Activated T-cell treated with anti-CD3 and anti-CD28 coated beads for 1 hour (primary cell): Measurements from ENCODE around the gene CNTN6.

ENCODE experiments used
- DNase-seq: peaks from one replicate; pipeline ENCODE4 v3.0.0-alpha.2; 2020; ENCODE audit warnings: low read depth

The CNTN6 gene

DNA sequence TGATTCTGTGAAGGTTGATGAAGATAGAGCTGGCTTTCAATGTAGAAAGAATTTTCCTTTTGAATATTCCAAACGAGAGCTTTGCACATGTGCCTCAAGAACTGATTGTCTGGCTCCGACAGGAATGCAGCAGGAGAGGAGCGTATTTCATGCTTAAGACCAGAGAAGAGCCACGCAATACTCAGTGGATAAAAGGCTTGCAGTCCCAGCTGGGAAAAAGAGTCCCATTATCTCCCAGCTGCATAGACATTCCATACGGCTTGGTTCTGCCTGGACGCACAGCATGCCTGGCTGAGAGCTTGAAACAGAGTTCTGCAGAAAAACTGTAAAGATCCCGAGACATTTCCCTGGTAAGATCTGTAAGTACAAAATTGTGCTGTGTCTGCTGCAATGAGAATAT lies at the start of gene CNTN6:
TSS of gene CNTN6 (plus strand) at position 254 of the 400 bp plus-strand sequence. CDS start 54,985 bp downstream, outside the sequence.
- no peak for DNase-seq

DNA sequence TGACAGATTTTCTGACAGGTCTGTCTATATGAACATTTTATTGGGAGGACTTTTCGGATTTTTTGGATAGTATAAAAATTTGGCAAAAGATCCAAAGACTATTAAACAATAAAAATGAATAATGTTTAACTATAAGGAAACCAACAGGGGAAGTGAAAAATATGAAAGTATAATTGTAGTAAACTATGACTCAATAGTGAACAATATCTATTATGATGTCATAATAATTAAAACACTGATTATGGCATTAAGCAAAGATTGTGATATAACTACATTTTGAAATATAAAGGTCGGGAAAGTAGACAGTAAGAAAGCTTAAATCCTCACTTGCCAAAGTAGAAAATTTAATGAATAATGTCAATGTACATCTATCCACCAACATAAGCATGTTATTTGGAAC lies 44.3 kb upstream of the CNTN6 start:
- no peak for DNase-seq

DNA sequence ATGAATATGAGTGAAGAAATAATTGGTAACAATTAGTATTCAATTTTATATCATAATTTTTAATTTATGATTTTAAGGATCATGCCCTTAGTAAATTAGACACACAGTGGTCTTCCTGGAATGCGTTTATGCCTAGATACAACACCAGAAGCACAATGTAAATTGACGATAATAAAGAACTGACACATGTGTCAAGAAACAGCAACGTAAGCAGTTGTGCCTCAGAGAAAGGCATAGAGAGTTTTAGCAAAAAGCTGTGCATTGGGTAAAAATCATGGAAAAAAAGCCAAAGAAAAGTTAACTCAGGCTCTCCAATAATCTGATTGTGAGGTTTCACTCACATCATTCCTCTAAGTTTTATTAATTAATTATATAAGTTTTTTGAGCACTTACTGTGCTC lies 37.0 kb upstream of the CNTN6 start:
- DNase-seq, result no peak

DNA sequence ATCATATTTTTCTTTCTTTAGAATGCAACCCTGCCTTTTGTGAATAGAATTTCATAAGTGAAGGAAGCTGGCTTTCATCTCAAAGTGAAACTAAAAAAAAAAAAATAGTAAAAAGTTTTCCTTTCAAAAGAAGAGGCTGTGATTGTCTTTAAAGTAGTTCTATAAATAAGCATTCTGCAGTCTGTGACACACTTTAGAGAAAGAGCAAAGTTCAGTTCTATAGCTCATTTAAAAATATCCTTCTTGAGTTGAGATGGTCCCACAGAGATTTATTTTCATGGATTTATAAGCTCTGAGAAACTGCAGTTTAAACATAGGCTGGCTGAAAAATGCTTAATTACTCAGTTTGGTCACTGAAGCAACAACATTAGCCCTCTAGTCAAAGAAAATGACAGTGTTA lies 36.1 kb upstream of the CNTN6 start:
- no peak for DNase-seq

DNA sequence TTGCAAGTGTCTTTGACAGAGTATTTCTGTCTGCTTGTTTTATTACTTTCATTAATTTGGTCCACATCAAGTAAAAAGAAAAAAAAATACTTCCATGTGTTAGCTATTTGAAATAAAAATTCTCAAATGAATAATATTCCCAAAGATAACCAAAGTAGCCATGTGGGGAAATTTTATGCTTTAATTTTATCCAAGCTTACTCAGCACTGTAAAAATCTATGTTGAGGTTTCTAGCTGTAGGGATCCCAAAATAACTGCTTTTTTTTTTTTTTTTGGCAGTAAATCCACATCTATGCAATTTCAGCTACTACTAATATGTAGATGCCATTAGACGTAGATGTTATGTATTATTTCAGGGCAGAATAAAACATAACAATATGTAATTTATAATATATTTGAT lies 35.4 kb upstream of the CNTN6 start:
- DNase-seq, result no peak

DNA sequence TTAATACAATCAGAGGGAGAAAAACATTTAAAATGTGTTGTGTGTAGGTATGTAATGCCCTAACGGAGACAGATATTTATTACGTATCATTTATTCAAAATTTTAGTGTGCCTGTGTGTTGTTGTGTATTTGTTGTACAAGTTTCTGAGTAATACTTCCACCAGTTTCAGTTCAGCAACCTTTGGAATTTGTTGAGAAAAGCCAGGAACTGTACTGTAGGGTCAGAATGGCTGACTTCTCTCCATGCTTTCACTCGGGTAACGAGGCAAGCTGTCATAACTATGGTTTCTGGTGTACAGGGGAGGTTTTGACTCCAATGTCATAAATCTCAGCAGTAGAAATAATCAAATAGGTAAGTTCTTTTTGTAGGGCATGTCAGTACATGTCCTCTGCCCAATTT lies 23.8 kb upstream of the CNTN6 start:
- no peak for DNase-seq

DNA sequence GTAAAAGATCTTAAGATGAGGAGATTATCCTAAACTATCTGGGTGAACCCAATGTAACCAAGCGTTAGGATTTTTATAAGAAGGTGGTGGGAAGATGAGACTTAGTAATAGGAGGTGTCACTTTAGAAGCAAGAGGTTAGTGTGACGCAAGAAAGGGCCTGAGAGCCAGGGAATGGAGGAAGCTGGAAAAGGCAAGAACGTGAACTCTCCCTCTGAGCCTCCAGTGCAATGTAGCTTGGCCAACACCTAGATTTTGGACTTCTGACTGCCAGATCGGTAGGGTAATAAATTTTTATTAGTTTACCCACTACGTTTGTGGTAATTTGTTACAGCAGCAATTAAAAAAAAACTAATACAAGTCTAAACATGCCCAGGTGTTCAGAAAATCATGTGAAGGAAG lies 20.8 kb upstream of the CNTN6 start:
- DNase-seq, result no peak

DNA sequence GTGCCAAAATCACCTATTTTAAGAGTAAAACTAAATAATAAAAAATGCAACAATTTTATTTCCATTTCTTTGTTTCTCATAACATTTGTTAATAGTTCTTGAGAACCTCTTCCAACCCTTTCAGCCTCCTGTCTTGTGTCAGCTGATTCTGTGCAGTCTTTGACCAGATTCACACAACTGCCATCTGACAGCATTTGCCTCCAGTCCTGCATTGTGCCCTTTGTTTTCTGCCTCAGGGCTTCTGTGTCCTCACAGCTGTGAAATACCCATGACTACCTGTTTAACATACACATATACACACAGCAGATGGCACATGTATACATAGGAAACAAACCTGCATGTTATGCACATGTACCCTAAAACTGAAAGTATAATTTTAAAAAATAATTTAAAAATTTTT lies 13.2 kb upstream of the CNTN6 start:
- no peak for DNase-seq

DNA sequence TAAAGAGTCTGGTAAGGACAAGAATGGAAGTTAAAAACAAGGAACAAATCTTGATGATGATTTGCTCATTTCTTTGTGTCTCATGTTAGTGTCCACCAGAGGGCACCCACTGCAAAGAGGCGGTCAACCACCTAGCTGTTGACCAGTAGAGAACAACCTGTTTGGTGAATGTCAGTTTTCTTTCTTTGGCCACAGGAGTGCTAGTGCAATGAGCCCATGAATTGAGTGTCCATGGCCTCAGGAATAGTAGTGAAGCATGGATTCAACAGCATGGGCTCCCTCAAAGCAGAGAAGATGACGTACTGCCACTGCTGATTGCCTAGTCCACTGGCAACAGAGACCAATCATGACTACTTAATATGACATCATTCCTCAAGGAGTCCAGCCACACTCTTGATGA lies 10.7 kb upstream of the CNTN6 start:
- no peak for DNase-seq

DNA sequence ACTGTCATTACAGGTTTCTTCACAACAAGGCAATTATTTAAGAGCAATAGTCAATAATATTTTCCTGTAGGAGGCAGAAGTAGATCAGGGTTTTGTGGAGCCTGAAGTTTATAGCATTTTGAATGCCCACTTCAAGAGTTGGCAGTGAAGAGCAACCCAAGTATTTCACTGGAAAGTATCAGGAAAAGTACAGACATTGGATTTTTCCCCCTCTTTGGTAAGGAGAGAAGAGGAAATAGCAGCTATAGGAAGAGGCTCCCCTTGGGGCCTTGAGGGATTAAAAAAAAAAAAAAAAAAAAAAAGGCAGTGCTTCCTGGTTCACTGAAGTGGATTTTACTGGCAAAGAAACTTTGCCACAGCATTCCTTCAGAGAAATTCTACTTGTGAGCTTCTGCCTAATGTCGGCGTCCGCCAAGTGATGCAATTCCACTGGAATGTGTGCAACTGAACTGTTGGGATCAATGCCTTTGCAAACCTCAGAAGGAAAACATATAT lies 5.7 kb upstream of the CNTN6 start:
- no peak for DNase-seq

DNA sequence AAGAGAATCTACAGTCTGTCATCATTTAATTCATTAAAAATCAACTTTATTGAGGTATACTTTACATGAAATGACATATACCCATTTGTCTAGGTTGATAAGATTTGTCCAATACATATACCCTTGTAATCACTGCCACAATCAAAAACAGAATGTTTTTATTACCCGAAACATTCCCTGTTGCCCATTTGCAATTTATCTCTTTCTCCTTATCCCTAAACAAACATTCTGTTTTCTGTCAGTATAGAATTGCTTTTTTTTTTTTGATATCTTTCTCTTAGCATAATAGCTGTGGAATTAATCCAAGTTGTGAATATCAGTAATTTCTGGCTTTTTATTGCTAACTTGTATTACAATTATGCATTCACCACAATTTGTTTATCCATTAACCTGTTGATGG lies 4.3 kb upstream of the CNTN6 start:
- DNase-seq, result no peak

DNA sequence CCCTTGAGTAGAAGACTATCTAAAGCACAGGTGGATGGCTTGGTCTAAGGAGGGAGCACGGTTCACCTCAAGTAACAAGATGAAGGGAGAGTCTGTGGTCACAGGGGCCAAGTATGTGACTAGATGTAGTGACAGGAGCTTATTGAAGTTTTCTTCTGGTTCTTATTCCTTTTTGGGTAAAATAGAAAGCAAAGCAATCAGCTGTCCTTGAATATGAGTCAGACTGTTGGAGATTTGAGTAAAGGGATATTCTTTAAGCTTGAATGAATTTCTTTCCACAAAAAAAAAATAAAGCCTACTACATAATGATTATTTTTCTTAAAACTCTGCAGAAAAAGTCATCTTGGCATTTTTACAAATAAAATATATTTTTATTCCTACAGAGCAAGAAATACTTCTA lies 1.5 kb upstream of the CNTN6 start:
- no peak for DNase-seq

DNA sequence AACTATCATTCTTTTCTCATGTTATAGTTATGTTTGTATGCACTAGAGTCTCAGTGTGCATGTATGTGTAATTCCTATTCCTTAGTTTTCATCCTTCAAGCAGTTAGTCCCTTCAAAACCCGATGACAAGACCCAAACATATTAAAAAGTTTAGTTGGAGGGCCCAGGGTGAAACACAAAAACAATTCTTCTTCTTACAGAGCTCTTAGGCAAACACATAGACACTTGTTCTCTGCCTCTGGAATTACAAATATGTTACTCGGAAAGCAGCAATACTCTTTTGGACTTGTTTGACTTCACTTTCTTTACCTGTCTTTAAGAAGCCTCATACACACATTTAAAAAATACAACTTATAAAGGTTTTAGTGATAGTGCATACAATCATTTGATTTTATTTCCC lies 763 bp upstream of the CNTN6 start:
- DNase-seq, result no peak

DNA sequence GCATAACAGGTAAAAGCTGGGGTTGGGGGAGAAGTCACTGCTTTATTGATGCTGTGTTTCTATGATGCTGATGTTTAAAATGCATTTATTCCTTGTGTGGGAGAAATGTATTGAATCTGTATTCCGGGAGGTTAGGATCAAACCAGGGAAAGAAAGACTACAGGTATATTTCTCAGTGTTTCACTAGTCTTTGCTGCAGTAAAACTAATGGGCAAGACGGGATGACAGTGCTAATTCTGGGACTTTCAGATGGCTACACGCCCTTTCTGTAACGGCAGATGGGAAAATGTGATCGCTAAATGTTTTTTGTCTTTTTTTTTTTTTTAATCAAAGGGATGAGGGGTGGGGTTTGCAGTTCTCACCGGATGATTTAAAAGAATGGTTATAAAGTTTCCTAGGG lies 393 bp downstream of the CNTN6 start:
- no peak for DNase-seq

DNA sequence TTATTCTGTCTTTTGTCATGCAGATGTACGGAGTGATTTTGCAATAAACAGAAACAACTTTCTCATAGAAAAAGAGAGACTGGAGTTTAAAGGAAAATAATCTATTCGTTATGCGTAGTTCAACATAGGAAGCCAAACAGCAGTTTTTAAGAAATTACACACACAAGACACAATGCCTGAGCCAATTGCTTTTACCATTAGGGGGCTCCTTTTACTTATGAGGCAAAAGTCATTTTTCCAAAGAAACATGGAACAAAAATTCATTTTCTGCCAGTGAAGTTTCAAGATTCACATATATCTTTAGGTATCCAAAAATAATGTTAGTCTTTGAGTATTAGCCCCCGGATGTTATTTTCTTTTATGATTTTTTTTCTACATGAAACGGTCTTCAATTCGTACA lies 10.7 kb downstream of the CNTN6 start:
- DNase-seq, result no peak

DNA sequence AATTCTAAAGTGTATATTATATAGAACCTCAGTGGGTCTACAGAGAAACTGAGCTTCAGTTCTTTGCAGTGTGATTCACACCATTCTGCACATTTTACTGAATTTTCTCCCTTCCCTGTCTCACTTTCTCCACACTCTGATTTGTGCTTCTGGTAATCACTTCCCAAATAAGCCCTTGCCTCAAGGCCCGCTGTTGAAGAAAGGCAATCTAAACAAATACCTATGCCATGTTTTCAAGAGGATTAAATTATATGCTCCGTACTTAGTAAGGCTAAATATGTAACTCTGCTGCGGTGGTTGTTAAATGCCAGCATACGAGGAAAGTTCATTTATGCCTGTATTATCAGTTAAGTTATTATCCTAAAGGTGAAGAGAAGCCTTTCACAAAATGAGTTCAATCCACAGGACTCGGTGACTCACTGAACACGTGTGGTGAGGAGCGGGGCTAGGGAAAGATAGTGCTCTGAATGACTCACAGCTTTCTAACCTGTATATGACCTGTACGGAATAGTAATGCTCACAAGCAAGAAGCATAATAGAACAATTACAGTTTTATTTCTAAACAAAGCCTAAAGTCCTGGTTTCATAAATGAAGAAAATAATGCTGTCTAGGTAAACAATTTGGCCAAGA lies 25.1 kb downstream of the CNTN6 start:
- DNase-seq, result no peak

DNA sequence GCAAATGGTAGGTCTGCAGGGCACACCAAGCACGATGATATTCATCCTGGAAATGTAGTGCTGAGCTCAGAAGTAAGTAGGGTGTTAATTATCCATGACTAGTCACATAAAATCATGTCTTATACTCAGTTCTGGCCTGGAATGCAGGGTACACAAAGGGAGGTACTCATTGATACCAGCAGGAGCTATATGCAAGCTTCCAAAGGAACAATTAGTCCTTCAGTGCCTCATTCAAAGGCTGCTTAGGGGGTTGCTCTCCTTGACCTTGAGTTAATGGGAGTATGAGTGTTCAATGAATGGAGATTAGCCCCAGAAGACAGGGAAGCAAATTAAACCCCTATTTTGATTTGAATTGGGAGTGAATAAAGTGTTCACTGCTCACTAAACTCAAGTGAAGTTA lies 38.3 kb downstream of the CNTN6 start:
- no peak for DNase-seq

DNA sequence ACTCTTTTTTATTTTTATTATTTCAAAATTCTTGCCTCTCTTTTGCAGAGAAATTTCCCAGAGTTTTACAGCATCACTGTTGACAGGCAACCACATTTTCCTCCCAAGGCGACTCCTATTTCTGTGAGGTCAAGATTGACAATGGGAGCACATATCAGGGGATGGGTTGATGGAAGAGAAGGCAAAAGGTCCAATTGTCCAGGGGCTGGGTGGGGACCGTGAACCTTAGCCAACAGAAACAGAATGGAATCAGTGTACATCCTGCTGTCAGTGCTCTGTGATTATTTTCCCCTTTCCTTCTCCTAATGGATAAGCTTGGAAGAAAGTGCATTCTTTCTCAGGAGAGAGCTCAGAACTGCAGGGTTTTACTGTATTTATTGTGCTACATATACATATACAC lies 42.4 kb downstream of the CNTN6 start:
- DNase-seq, result no peak

DNA sequence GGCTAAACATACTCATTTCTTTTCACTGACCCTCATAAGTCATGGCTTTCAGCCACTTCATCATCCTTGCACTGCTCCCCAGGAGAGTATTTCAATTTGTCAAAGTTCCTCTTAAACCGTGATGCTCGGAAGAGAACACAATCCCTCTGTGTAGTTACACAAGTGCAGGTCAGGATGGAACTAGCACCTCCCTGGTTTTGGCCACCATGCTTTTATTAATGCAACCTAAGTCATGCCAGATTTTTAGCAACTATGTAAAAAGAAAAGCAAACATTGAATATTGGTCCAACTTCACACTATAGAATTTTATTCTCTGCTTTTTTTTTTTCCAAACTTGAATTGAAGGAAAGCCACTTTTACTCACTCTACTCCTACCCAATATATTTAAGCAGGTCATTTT lies 45.2 kb downstream of the CNTN6 start:
- DNase-seq, result no peak

DNA sequence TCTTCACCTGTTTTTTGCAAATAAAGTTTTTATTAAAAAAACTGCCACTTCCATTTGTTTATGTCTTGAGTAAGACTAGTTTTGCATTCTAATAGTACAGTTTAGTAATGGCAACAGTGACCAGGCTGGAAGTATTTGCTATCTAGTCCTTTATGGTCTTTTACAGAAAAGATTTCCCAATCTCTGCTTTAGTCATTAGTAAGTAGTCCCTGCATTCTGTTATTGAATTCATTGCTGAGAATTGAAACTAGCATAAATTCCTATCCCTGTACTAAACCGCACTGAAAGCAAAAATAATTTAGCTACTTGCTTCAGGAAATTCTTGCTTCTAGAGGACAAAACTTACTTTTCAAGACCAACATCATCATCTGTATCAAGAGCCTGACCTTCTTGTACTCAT lies 46.2 kb downstream of the CNTN6 start:
- DNase-seq, result no peak

DNA sequence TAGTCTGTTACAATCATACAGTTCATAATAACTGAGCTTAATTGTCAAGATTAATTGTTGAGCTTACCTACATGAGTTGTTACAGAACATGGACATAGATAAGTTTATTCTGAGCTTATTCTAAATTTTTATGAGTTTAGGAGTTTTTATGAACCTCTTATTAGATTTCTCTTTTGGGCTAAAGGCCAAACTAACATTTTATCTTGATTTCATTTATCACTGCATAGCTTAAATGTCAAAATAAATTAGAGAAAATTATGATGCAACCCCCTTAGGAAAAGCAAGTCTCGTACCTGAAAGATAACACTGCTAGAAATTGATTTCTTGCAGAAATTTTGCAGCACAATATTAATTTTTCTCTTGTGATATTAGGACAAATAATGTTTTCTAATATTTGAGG lies 54.5 kb downstream of the CNTN6 start:
- no peak for DNase-seq

DNA sequence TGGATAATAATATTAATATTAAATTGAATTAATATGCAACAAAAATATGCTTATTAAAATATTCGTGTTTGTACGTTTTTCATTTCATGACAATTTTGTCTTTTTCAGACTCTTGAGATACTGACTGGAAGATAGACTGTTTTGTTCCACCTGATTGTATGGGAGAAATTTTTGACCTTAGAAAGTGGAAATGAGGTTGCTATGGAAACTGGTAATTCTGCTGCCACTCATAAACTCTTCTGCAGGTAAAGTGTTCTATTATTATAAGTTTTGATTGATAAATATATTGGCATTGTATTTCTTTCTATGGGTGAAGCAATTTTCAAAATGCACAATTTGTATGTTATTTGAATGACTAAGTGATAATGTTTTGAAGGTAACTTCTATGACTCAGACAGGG lies 55.0 kb downstream of the CNTN6 start:
- DNase-seq, result no peak

DNA sequence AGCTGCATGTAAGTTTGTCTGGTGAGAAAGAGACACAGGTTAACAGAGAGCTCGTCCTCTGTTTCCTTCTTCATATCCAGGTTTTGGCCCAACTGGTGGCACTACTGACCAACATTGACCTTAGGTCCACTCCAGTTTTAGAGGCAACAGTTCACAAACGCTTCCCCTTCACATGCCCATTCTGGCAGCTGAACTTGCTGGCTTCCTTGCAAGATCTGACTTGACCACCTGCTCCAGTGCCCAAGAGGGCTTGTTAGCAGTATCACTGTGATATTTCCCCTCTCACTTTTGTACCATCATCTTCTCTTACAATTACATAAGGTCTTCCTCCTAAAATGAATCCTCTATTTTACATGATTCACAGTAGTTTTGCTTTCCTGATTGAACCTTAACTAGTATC lies 71.3 kb downstream of the CNTN6 start:
- no peak for DNase-seq

DNA sequence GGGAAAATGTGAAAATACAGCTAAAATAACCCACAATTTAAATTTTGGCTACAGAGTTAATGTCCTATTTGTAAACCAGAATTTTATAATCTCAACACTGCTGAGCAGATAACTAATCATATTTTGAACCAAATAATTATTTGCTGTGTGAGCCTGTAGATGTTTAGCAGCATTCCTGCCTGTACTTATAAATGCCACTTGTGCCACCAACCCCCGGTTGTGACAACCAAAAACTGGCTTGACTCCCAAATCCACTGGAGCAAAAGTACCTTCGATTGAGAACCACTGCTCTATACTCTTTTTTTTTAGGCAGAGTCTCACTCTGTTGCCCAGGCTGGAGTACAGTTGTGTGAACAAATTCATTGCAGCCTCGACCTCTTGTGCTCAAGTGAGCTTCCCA lies 78.5 kb downstream of the CNTN6 start:
- no peak for DNase-seq

DNA sequence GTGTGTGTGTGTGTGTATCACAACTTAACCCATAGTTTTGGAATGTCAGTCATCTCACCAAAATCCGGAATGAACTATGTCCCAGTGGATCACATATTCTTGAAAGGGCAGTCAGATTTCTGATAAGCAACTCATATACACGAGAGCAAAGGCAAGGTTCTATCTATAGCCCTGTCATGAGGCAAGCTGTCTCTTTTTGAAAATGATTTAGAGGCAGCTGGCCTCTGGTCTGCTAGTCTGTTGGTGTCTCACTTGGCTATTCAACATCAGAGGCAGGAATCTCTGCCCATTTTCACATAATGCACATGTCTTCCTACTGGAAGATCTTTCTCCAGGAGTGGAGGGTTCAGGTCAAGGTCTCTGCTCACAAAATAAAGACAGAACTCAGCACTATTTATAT lies 79.8 kb downstream of the CNTN6 start:
- DNase-seq, result no peak
